AG20443 (cell line): Measurements from ENCODE around the gene CHST2.
A peak's percentile ranks its signal among the peaks of the same experiment; 100 is the strongest.

ENCODE experiments used
- DNase-seq: peaks from one replicate; pipeline ENCODE4 v3.0.0; 2012; ENCODE audit warnings: low spot score, mixed read lengths

CHST2 gene

DNA sequence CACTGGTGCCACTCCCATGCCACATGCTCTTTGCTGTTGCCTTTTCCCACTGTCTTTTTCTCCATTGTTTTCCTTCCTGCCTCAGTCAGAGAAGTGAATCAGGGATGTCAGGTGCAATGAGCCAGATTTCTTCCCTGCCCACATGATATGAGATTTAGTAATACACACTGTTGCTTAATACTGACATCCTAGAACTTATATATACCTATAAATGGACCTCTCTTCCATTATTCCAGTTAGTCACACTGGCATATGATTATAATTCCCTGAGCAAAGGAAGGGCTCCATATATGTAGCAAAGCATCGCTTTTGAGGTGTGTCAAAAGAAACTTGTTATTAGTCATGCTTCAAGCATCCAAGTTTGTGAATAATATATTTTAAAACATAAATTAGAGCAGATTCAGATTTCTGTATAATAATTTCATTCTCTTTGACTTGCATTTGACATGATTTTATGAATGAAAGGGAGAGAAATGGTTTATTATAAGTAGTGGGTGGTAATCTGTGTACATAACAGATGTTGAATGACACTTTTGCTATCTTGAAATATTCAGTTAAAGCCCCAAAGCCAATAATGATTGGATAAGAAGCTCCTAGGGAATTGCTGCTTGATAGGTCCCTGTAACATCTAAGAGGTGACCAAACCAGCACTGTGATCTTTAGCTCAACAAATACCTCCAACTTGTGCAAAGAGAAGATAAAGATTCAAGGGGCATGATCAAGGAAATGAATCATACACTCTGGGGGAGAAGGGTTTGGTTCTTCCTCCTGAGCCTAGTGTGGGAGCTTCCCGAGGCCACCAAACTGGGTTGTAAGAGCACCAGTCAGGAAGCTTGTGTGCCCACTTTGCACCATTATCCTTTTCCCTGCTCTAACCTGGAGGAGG lies 48.6 kb downstream of the CHST2 start:
- no peak for DNase-seq

DNA sequence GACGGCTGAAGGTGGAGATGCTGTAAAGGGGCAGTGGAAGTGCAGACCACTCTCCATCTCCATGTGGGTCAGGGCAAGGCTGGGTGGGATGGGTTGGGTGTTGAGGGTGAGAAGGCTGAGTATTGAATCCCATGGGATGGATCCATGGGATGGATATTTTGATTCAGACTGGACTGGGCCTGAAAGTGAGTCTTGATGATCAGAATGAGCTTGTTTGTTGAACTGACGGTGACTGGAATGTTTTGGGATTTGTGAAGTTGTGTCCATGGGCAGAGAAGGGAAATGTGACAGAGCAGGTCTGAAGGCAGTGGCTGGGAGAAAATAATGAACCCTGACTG lies 49.3 kb downstream of the CHST2 start:
- no peak for DNase-seq

DNA sequence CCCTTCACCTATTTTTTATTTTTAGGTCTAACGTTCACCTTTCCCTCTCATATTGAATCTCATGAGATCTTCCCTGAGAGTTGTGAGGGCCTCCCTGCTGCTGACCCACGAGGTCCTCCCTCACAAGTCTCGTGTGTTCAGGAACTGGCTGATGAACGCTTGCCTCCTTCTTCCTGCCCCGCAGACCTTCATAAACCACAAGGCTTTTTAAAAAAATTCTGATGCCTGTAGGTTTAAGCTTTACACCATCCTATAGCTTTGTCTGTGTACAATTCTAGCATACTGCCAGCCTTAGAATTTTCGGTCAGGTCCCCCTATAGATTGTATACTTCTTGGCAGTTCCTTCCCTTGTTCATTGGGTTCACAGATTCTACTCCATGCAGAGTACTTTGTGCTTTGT lies 50.5 kb downstream of the CHST2 start:
- no peak for DNase-seq

DNA sequence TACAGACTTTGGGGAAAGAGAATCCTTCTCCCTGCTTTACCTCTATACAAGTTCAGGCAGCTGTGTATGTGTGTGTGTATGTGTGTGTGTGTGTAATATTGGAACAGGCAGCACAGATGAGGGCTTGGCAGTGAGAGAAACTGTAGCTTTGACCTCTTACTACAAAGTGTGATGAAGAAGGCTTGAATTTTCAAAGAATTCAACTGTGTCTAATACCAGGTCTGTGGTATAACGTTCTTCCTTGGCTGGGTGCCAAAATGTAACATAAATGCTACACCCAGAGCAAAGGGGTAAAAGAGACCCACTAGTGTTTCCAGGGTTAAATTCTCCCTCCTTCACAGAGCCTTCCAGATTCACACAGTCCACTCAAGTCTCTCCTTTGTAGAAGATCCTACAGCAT lies 51.1 kb downstream of the CHST2 start:
- no peak for DNase-seq

DNA sequence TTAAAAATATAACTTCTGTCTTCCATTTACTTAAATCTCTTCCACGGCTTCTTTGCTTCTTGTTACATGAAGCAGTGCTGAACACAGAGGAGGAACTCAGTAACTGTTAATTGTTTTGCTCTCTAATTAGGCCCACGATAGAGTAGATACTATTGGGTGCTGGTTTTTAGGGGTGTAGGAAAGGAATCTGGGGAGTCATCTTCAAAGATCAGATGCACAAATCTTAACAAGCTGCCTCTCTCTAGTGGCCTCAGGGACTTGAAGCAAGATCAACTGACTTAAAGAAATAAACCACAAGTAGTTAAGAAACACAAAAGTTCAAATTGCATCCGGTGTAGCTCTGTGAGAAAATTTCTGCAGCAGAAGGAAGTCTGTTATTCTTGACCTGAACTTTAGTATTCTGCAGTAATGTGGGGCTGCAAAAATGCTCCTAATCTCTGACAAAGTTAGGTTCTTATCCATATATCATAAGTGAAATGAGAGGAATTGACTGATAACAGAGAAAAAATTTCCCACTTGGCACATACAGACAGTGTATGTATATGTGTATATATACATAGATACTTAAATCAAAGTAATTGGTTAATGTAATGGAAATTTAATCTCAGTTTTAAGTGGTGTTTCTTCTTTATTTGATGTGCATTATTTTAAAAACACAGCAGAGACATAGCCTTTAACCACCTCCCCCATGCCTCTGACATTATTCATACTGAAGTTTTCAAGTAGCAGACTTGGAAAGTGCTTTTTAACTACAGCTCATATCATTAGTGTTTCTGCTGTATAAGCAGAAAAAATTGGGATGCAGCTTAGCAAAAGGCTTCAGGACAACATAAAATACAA lies 51.8 kb downstream of the CHST2 start:
- DNase-seq: peak; percentile 45

DNA sequence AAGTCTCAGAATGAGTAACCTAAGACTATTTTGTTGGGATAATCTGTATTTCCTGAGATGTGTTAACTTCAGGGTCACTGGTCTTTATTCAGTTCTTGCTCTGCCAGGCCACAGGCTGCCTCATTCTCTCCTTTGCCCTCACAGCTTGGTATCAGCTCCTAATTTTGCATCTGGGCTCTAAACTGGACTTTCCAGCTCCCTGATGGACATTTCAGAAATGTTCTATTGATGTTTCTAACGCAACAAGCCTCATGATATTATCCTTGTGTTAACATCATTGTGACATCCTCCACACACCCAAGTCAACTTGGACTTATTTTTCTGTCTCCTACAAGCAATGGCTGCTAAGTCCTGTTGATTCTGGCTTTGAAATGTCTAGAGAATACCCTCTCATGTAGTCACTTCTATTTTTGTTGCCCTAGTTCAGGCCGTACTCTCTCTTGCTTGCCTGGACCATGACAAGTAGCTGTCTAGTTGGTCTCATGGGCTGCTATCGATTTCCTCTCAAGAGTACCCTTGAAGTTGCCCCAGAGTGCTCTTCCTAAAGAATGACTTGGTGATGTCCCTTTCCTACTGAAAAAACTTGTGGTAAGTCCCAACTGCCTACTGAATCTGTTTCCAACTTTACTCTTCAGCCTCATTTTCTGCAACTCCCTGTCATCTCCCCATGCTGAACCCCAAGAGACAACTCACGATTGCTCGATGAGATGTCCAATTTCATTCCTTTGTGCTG lies 52.7 kb downstream of the CHST2 start:
- DNase-seq: no peak

DNA sequence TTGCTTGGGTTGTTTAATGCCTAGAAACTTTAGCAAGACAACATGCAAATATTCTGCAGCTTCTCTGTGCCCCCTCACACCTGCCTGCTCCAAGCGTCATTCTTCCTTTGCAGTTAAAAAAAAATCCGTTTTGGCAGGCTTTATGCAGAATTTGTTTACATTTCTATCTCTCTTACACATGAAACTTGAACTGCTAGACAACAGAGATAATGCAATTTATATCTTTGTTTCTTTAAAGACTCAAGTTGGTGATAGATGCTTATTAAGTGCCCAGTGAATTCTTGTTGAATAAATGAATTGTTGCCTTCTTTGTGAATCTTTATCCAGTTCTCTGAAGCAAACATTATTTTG lies 53.2 kb downstream of the CHST2 start:
- no peak for DNase-seq

DNA sequence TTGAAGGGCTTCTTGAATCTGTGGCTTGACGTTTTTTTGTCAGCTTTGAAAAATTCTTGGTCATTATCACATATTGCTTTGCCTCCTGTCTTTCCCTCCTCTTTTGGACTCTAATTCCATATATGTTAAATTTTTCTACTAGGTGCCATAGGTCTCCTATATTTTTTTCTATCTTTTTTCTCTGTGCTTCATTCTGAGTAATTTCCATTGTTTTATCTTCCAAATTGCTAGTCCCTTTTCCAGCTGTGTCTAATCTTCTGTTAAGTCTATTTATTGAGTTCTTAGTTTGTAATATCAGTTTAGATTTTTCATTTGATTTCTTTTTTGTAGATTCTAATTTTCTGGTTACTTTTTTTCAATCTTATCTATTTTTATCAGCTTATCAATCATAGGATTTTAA lies 53.7 kb downstream of the CHST2 start:
- no peak for DNase-seq
